SK-N-SH treated with all-trans-retinoic acid at 6 μM for 48 hours (cell line): Measurements from ENCODE around the gene MATCAP1.

Experiments
- ATAC-seq: fragments of 200-7000 bp; cut with Tn5 transposase; 3 replicates; pipeline ENCODE4 v1.9.1; 2020; ENCODE audit warnings: mild to moderate bottlenecking, moderate library complexity
- ARNTL ChIP-seq: fragments of 450-650 bp; formaldehyde crosslinking; IDR thresholded peaks from 2 replicates; pipeline ENCODE4 v1.5.0; 2020; ENCODE audit warnings: low read depth, mild to moderate bottlenecking, moderate library complexity, borderline replicate concordance
- BACH2 ChIP-seq: fragments of 250-450 bp; sonication (Bioruptor Pico); IDR thresholded peaks from 2 replicates; pipeline ENCODE4 v1.9.0; 2021; ENCODE audit warnings: mild to moderate bottlenecking, borderline replicate concordance
- CREB5 ChIP-seq: fragments of 250-450 bp; sonication (Bioruptor Pico); IDR thresholded peaks from 2 replicates; pipeline ENCODE4 v1.5.1; 2020; ENCODE audit warnings: low read depth, mild to moderate bottlenecking, moderate library complexity
- CSDC2 ChIP-seq: fragments of 250-450 bp; sonication (Bioruptor Pico); IDR thresholded peaks from 2 replicates; pipeline ENCODE4 v1.5.0; 2020; ENCODE audit warnings: mild to moderate bottlenecking, moderate library complexity
- CSRNP3 ChIP-seq: fragments of 250-450 bp; sonication (Bioruptor Pico); IDR thresholded peaks from 2 replicates; pipeline ENCODE4 v1.5.1; 2021; ENCODE audit warnings: mild to moderate bottlenecking, moderate library complexity
- ESRRG ChIP-seq: fragments of 250-450 bp; sonication (Bioruptor Pico); IDR thresholded peaks from 2 replicates; pipeline ENCODE4 v1.6.1; 2021; ENCODE audit warnings: mild to moderate bottlenecking
- GLIS3 ChIP-seq: fragments of 250-450 bp; sonication (Bioruptor Pico); IDR thresholded peaks from 2 replicates; pipeline ENCODE4 v1.5.0; 2020; ENCODE audit warnings: mild to moderate bottlenecking, moderate library complexity
- ISL1 ChIP-seq: fragments of 250-450 bp; sonication (Bioruptor Pico); IDR thresholded peaks from 2 replicates; pipeline ENCODE4 v2.1.2; 2022; ENCODE audit warnings: mild to moderate bottlenecking, moderate library complexity
- OSR1 ChIP-seq: fragments of 250-450 bp; sonication (Bioruptor Pico); IDR thresholded peaks from 2 replicates; pipeline ENCODE4 v1.8.0; 2022; ENCODE audit warnings: moderate library complexity, mild to moderate bottlenecking, inconsistent platforms
- PATZ1 ChIP-seq: fragments of 250-450 bp; sonication (Bioruptor Pico); IDR thresholded peaks from 2 replicates; pipeline ENCODE4 v1.8.0; 2020; ENCODE audit warnings: mild to moderate bottlenecking, moderate library complexity, borderline replicate concordance
- POU6F1 ChIP-seq: fragments of 250-450 bp; sonication (Bioruptor Pico); IDR thresholded peaks from 2 replicates; pipeline ENCODE4 v1.8.0; 2021; ENCODE audit warnings: low read depth, mild to moderate bottlenecking, moderate library complexity, borderline replicate concordance
- PPARA ChIP-seq: fragments of 250-450 bp; sonication (Bioruptor Pico); IDR thresholded peaks from 2 replicates; pipeline ENCODE4 v1.5.0; 2020; ENCODE audit warnings: mild to moderate bottlenecking, borderline replicate concordance
- RARB ChIP-seq: fragments of 250-450 bp; sonication (Bioruptor Pico); IDR thresholded peaks from 2 replicates; pipeline ENCODE4 v1.8.0; 2021; ENCODE audit warnings: mild to moderate bottlenecking, moderate library complexity
- SNAI2 ChIP-seq: fragments of 250-450 bp; sonication (Bioruptor Pico); IDR thresholded peaks from 2 replicates; pipeline ENCODE4 v1.5.0; 2020; ENCODE audit warnings: mild to moderate bottlenecking, moderate library complexity
- TCF4 ChIP-seq: fragments of 250-450 bp; sonication (Bioruptor Pico); IDR thresholded peaks from 2 replicates; pipeline ENCODE4 v1.8.0; 2021; ENCODE audit warnings: mild to moderate bottlenecking, moderate library complexity, borderline replicate concordance
- TOX ChIP-seq: fragments of 250-450 bp; sonication (Bioruptor Pico); IDR thresholded peaks from 2 replicates; pipeline ENCODE4 v1.8.0; 2021; ENCODE audit warnings: mild to moderate bottlenecking, moderate library complexity, borderline replicate concordance
- TSHZ2 ChIP-seq: fragments of 250-450 bp; sonication (Bioruptor Pico); IDR thresholded peaks from 2 replicates; pipeline ENCODE4 v1.5.0; 2020; ENCODE audit warnings: mild to moderate bottlenecking, moderate library complexity
- ZC3H10 ChIP-seq: fragments of 250-450 bp; sonication (Bioruptor Pico); IDR thresholded peaks from 2 replicates; pipeline ENCODE4 v1.5.1; 2021; ENCODE audit warnings: mild to moderate bottlenecking, moderate library complexity
- ZFP3 ChIP-seq: fragments of 250-450 bp; sonication (Bioruptor Pico); IDR thresholded peaks from 2 replicates; pipeline ENCODE4 v1.5.0; 2020; ENCODE audit warnings: mild to moderate bottlenecking, moderate library complexity
- ZFP30 ChIP-seq: fragments of 450-650 bp; formaldehyde crosslinking; IDR thresholded peaks from 2 replicates; pipeline ENCODE4 v1.5.0; 2022; ENCODE audit warnings: mild to moderate bottlenecking, moderate library complexity
- ZNF565 ChIP-seq: fragments of 450-650 bp; formaldehyde crosslinking; conservative IDR thresholded peaks from 2 replicates; pipeline ENCODE4 v1.5.0; 2020; ENCODE audit warnings: low read depth, mild to moderate bottlenecking, moderate library complexity
- ZNF70 ChIP-seq: fragments of 450-650 bp; formaldehyde crosslinking; IDR thresholded peaks from 2 replicates; pipeline ENCODE4 v1.5.0; 2020; ENCODE audit warnings: mild to moderate bottlenecking, moderate library complexity
- ZNF8 ChIP-seq: fragments of 450-650 bp; formaldehyde crosslinking; IDR thresholded peaks from 2 replicates; pipeline ENCODE4 v1.5.0; 2020; ENCODE audit warnings: mild to moderate bottlenecking, moderate library complexity

The MATCAP1 gene

GRCh38 chr16:67193536-67193935, 9.8 kb upstream of the MATCAP1 start:
- no peak for ATAC-seq
- TF ChIP-seq GLIS3 (CRISPR knock-in tag): no peak
- no peak for TF ChIP-seq CSRNP3 (CRISPR knock-in tag)
- TF ChIP-seq ESRRG (CRISPR knock-in tag): no peak
- no peak for TF ChIP-seq ARNTL (CRISPR knock-in tag)
- no peak for TF ChIP-seq CREB5 (CRISPR knock-in tag)
- no peak for TF ChIP-seq ZFP3 (CRISPR knock-in tag)
- no peak for TF ChIP-seq TOX (CRISPR knock-in tag)
- TF ChIP-seq PATZ1 (CRISPR knock-in tag): no peak
- TF ChIP-seq CSDC2 (CRISPR knock-in tag): no peak
- TF ChIP-seq ZNF8 (CRISPR knock-in tag): no peak
- no peak for TF ChIP-seq TSHZ2 (CRISPR knock-in tag)
- no peak for TF ChIP-seq ZC3H10 (CRISPR knock-in tag)
- TF ChIP-seq POU6F1 (CRISPR knock-in tag): no peak
- TF ChIP-seq PPARA (CRISPR knock-in tag): no peak
- TF ChIP-seq OSR1 (CRISPR knock-in tag): no peak
- no peak for TF ChIP-seq TCF4 (CRISPR knock-in tag)
- no peak for TF ChIP-seq ISL1 (CRISPR knock-in tag)
- TF ChIP-seq ZNF70 (CRISPR knock-in tag): no peak
- no peak for TF ChIP-seq ZNF565 (CRISPR knock-in tag)
- TF ChIP-seq, all 23 proteins: peak for 0

GRCh38 chr16:67192781-67193361, 9.1 kb upstream of the MATCAP1 start:
- no peak for ATAC-seq
- TF ChIP-seq POU6F1 (CRISPR knock-in tag) (no peak), ZNF70 (CRISPR knock-in tag) (no peak), ZC3H10 (CRISPR knock-in tag) (no peak), RARB (CRISPR knock-in tag) (no peak), TCF4 (CRISPR knock-in tag) (no peak), GLIS3 (CRISPR knock-in tag) (no peak), ISL1 (CRISPR knock-in tag) (no peak), PATZ1 (CRISPR knock-in tag) (no peak), SNAI2 (CRISPR knock-in tag) (no peak), CREB5 (CRISPR knock-in tag) (no peak), CSRNP3 (CRISPR knock-in tag) (no peak), OSR1 (CRISPR knock-in tag) (no peak), ZFP30 (no peak), ZFP3 (CRISPR knock-in tag) (no peak), ARNTL (CRISPR knock-in tag) (no peak), BACH2 (no peak)
